Lower leg skin (tissue), 3 donors: ENCODE results near the gene LTV1.
A peak's percentile ranks its signal among the peaks of the same experiment; 100 is the strongest.

Source experiments
- POLR2A ChIP-seq, 2 donors: fragments of 450-650 bp; IDR thresholded peaks; one replicate each; pipeline ENCODE4 v1.6.1; 2016 to 2017; ENCODE audit warnings: antibody characterized with exemption in 2 of 2, mild to moderate bottlenecking in 1 of 2, moderate library complexity in 1 of 2
- TF ChIP-seq, protein P1 (sequence below), 3 donors: fragments of 450-650 bp; IDR thresholded peaks; one replicate each; pipeline ENCODE4 v1.5.1; 2016; ENCODE audit warnings: antibody characterized with exemption in 3 of 3, mild to moderate bottlenecking in 3 of 3, moderate library complexity in 2 of 3

DNA sequence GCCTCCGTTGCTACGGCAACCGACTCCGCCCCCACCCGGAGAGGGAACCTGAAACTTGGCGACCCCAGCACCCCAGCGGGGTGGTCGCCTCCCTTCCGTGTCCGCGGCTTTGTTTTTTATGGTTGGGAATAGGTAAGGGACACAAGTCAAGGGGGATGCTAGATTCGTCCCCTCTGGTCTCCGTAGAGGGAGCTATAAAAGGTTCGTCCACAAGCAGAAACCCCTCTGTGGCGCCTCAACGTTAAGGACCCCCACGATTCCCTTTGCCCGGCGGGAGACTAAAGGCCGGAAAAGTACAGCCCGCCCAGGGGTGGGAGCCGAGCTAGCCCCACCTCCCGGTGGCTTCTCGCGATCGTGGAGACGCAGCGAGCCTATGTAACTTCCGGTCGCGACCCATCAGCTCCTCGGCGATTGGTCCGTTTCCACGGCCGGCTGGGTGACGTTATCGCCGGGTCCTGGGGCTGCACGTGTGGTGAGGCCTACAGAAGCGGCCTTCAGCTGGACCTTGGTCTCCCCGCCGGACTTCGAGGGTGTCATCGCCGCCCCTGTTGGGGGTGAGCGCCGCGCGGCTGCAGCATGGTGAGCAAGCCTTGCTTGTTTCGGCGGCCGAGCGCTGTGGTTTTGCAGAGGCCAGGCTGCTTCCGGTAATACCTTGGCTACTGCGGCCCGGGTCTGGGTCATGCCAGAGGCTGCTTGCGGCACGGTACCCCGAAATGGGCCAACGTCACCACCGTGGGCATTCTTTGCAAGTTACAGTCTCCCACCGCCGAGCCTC lies at the start of gene LTV1:
- TF ChIP-seq, protein P1, sequence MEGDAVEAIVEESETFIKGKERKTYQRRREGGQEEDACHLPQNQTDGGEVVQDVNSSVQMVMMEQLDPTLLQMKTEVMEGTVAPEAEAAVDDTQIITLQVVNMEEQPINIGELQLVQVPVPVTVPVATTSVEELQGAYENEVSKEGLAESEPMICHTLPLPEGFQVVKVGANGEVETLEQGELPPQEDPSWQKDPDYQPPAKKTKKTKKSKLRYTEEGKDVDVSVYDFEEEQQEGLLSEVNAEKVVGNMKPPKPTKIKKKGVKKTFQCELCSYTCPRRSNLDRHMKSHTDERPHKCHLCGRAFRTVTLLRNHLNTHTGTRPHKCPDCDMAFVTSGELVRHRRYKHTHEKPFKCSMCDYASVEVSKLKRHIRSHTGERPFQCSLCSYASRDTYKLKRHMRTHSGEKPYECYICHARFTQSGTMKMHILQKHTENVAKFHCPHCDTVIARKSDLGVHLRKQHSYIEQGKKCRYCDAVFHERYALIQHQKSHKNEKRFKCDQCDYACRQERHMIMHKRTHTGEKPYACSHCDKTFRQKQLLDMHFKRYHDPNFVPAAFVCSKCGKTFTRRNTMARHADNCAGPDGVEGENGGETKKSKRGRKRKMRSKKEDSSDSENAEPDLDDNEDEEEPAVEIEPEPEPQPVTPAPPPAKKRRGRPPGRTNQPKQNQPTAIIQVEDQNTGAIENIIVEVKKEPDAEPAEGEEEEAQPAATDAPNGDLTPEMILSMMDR (IDR thresholded peaks at IDR 0.05), result peak in 1 of 3 donors; percentile 27
- no peak for TF ChIP-seq POLR2A (IDR thresholded peaks at IDR 0.05)
